Jurkat, Clone E6-1 (cell line): ENCODE data around the gene STRN3.

Experiments used
- DNase-seq: peaks from one replicate; pipeline ENCODE4 v3.0.0-alpha.2; 2011; ENCODE audit warnings: low read depth, low spot score
- H3K4me3 ChIP-seq: 2 replicates; pipeline ENCODE4 v1.5.1; 2011; ENCODE audit warnings: mild to moderate bottlenecking, low read length, control low read depth, moderate library complexity

The STRN3 gene

DNA sequence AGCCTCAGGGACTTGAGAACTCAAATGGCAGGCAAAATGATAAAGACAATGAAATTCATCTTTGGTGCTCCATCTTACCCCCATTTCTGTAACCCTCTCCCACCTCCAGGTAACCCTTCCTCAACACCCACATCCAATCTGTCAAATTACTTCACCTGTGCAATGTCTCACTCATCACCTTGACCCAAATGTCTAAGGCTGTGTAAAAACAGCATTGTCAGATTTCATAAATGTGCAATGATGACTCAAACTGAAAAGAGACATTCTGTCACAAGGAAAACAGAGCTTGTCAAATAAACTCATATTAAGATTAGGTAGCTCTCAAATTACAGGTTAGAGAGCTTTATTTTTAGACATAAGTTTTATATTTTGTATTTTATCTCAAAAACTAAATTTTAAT lies 171.7 kb downstream of the STRN3 start:
- no peak overlapping the region for H3K4me3 ChIP-seq
- DNase-seq = no peak

DNA sequence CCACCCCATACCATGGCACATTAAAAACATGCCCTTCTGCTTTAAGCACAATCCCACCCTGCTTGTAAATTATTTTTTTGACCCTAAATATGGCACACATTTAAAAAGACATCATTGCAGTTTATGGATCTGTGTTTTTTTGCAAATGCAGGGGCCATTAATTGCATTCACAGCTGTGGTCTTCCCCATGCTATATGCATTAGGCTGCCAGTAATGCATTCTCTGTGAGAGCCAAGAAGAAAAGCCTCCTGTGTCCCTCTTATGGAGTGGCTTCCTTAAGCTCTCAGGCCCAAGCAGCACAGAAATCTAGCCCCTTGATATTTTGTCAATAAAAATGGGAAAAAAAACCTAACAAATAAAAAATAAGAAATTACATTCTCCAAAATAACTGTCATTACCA lies 172.2 kb downstream of the STRN3 start:
- no peak overlapping the region for H3K4me3 ChIP-seq
- DNase-seq = no peak

DNA sequence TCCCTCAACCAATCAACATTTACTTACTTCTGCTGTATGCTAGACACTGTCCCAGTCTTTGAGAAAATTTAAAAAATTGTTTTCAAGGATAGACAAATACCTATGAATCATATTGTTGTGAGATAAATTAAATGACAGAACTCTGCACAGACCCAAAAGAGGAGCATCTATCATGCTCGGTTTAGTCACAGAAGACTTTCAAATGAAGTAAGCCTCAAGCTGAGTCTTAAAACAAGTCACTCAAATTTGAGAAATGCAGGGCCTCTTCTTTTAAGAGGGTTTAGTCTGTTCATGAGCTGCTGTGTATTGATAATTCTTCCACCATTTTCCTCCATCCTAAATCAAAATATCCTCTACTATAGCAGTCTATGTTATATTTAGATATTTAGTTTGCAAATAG lies 176.2 kb downstream of the STRN3 start:
- DNase-seq = no peak

DNA sequence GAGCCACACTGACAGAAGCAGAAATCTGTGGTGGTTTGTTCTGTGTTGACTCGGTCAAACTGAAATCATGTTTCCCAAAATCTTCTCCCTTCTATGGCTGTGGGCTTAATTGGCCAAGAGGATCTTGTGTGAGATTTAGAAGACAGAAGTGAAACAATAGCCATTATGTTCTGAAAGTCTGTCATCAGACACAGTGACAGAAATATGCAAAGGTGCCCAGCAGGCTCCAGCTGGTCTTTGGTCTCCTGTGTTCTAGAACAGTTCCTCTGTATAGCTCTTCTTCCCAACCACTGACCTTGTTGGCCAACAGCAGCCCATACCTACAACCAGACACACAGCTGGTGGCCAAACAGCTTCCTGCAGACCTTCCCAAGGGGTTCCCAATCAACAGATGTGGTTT lies 176.8 kb downstream of the STRN3 start:
- DNase-seq = no peak
- no peak overlapping the region for H3K4me3 ChIP-seq

More for the DNA sequence above, 176.2 kb downstream of the STRN3 start:
- H3K4me3 ChIP-seq = no peak overlapping the region

DNA sequence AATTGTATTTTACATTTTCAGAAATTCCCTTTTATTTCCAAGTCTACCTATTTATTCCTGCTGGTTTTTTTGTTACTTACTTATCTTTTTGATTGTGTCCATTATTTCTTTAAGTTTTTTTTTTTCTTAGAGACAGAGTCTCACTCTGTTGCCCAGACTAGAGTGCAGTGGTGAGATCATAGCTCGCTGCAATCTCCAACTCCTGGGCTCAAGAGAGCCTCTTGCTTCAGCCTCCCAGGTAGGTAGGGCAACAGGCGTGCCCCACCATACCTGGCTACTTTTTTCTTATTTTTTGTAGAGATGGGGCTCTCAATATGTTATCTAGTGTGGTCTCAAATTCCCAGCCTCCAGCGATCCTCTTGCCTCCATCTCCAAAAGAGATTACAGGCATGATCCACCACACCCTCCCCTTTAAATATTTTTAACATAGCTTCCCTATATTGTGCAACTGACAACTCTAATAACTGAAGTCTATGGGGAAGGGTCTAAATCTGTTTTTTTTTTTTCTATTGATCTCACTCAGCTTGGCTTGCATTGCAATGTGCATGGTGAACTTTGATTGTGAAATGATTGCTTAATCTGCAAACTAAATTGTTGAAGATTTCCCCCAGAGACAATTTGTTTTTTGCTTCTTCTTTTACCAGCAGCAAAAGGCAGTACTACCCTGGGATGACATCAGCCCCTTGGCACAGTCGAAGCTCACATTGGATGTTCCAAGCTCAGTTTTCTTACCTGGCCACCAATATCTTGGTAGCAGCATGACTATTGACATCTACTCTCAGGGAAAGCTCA lies 177.5 kb downstream of the STRN3 start:
- no peak for DNase-seq
- H3K4me3 ChIP-seq = no peak overlapping the region
